Lower lobe of right lung (tissue), 2 donors: ENCODE data around the gene PPM1J. TPM values are rescaled to one million over a fixed set of nuclear protein-coding genes. Genes with fewer than 3 reads are reported as not detected.

ENCODE experiments used
- ATAC-seq, 2 donors: fragments of 200-7000 bp; cut with Tn5 transposase; one replicate each; pipeline ENCODE4 v1.9.1; 2020 to 2022; ENCODE audit warnings: mild to moderate bottlenecking in 2 of 2, moderate library complexity in 2 of 2
- DNase-seq: peaks from one replicate; pipeline ENCODE4 v3.0.0-alpha.2; 2020
- H3K27ac ChIP-seq: fragments of 200-600 bp; one replicate; pipeline ENCODE4 v1.8.0; 2022
- H3K27me3 ChIP-seq: fragments of 200-600 bp; one replicate; pipeline ENCODE4 v1.8.0; 2022; ENCODE audit warnings: low read depth
- H3K36me3 ChIP-seq: fragments of 200-600 bp; one replicate; pipeline ENCODE4 v1.8.0; 2022; ENCODE audit warnings: mild to moderate bottlenecking
- H3K4me1 ChIP-seq: fragments of 200-600 bp; one replicate; pipeline ENCODE4 v1.8.0; 2022
- H3K4me3 ChIP-seq: fragments of 200-600 bp; one replicate; pipeline ENCODE4 v1.8.0; 2022; ENCODE audit warnings: mild to moderate bottlenecking
- H3K9me3 ChIP-seq: fragments of 200-600 bp; one replicate; pipeline ENCODE4 v1.8.0; 2022
- CTCF ChIP-seq: fragments of 200-600 bp; IDR thresholded peaks from one replicate; pipeline ENCODE4 v1.8.0; 2022; ENCODE audit warnings: antibody characterized with exemption, mild to moderate bottlenecking
- intact Hi-C: fragments of 100-400 bp; cut with DNase I; formaldehyde crosslinking; loops from one replicate; pipeline ENCODE4 v1.11.0; 2022
- total RNA-seq: library from RNA; stranded (reverse); fragmentation: NEBNext Ultra II Directional; extraction: Animal tissue kit (Norgen Biotek cat#: 25700); gene quantifications from one replicate; pipeline ENCODE4 v1.2.1, GENCODE V29; 2021
- donor health status: DM: no; HTN: yes; CAD: no; lungs with severe emphysema.

Gene PPM1J
- total RNA-seq, 1 donor from 2014 or later, result 0.30 TPM

GRCh38 chr1:112702067-112702395 is 13.1 kb downstream of the PPM1J start:
- no peak overlapping the region for H3K4me3 ChIP-seq
- peak overlapping the region; percentile 84 for H3K27ac ChIP-seq
- TF ChIP-seq CTCF, result no peak
- H3K9me3 ChIP-seq, result no peaks in the 10 kb centered on the region
- DNase-seq, result no peak
- intact Hi-C loops, result no loop called here
- no peaks in the 10 kb centered on the region for H3K27me3 ChIP-seq
- H3K36me3 ChIP-seq, result peaks cover 63% of the 10 kb centered on the region
- peaks cover 79% of the 10 kb centered on the region for H3K4me1 ChIP-seq
- ATAC-seq, result no peak

GRCh38 chr1:112701227-112702066 is 13.7 kb downstream of the PPM1J start:
- no peak overlapping the region for H3K4me3 ChIP-seq
- intact Hi-C loops, result no loop called here
- no peaks in the 10 kb centered on the region for H3K9me3 ChIP-seq
- no peaks in the 10 kb centered on the region for H3K27me3 ChIP-seq
- no peak for DNase-seq
- H3K36me3 ChIP-seq, result peaks cover 69% of the 10 kb centered on the region
- no peak for ATAC-seq
- TF ChIP-seq CTCF, result no peak
- peak overlapping the region; percentile 84 for H3K27ac ChIP-seq
- H3K4me1 ChIP-seq, result peaks cover 79% of the 10 kb centered on the region

GRCh38 chr1:112700290-112701226 is 14.6 kb downstream of the PPM1J start:
- DNase-seq (peak; percentile 93), ATAC-seq (peak; percentile 72 to 77)
- Histone ChIP-seq H3K4me3 (no peak overlapping the region), H3K4me1 (peaks cover 73% of the 10 kb centered on the region), H3K9me3 (no peaks in the 10 kb centered on the region), H3K27ac (peak overlapping the region; percentile 84), H3K36me3 (peaks cover 78% of the 10 kb centered on the region), H3K27me3 (no peaks in the 10 kb centered on the region)
- no peak for TF ChIP-seq CTCF
- intact Hi-C loops, result no loop called here

GRCh38 chr1:112699425-112700144 is 15.5 kb downstream of the PPM1J start:
- Histone ChIP-seq H3K36me3 (peaks cover 88% of the 10 kb centered on the region), H3K9me3 (no peaks in the 10 kb centered on the region), H3K27ac (peak overlapping the region; percentile 84), H3K27me3 (no peaks in the 10 kb centered on the region), H3K4me3 (no peak overlapping the region), H3K4me1 (peaks cover 63% of the 10 kb centered on the region)
- intact Hi-C loops, result no loop called here
- ATAC-seq, result no peak
- no peak for DNase-seq
- TF ChIP-seq CTCF, result no peak
